Central memory CD8-positive, alpha-beta T cell (primary cell): Measurements from ENCODE around the gene MRPS2.
"Not testable (repeated sequence)": the region's sequence is repeated elsewhere in the genome, so short reads cannot be mapped to it uniquely, and the experiment has no call there.

Experiments
- ATAC-seq: fragments of 150-1000 bp; cut with Tn5 transposase; replicated peaks from 2 replicates; pipeline ENCODE4 v1.10.0; 2022; ENCODE audit warnings: mild to moderate bottlenecking, moderate FRiP score, moderate number of reproducible peaks; ENCODE audit not compliant: poor library complexity, severe bottlenecking; ENCODE audit errors: extremely low read depth
- DNase-seq, 2 donors: peaks; one replicate each; pipeline ENCODE4 v3.0.0; 2021; ENCODE audit warnings: low spot score in 2 of 2
- H3K27ac Mint-ChIP-seq: one replicate; pipeline ENCODE4 v1.8.0; 2022; ENCODE audit warnings: low read depth, mild to moderate bottlenecking, moderate library complexity, mixed read lengths
- H3K27me3 Mint-ChIP-seq: one replicate; pipeline ENCODE4 v1.8.0; 2022; ENCODE audit warnings: mixed read lengths
- H3K36me3 Mint-ChIP-seq: one replicate; pipeline ENCODE4 v1.8.0; 2022; ENCODE audit warnings: mild to moderate bottlenecking, moderate library complexity, mixed read lengths; ENCODE audit not compliant: insufficient read depth
- H3K4me1 Mint-ChIP-seq: one replicate; pipeline ENCODE4 v1.8.0; 2022; ENCODE audit warnings: mixed read lengths
- H3K4me3 Mint-ChIP-seq: one replicate; pipeline ENCODE4 v1.8.0; 2022; ENCODE audit warnings: mild to moderate bottlenecking, moderate library complexity, mixed read lengths
- H3K9me3 Mint-ChIP-seq: one replicate; pipeline ENCODE4 v1.8.0; 2022; ENCODE audit warnings: mixed read lengths

MRPS2 gene

GRCh38 chr9:135500525-135501260 lies at the start of gene MRPS2:
Gene MRPS2 (plus strand): TSS chr9:135500682. CDS start chr9:135500711, 29 bp downstream.
- H3K27me3 Mint-ChIP-seq = peaks cover 9% of the 10 kb centered on the region
- peak; percentile 91 for ATAC-seq
- no peaks in the 10 kb centered on the region for H3K9me3 Mint-ChIP-seq
- H3K4me1 Mint-ChIP-seq = peaks cover 29% of the 10 kb centered on the region
- peak within 1 kb of the TSS; percentile 91 for H3K4me3 Mint-ChIP-seq
- peak within 1 kb of the TSS; percentile 75 for H3K27ac Mint-ChIP-seq
- H3K36me3 Mint-ChIP-seq = peaks cover 18% of the 10 kb centered on the region
- DNase-seq = peak; percentile 69 to 72

- H3K36me3 Mint-ChIP-seq = no peaks in the 10 kb centered on the region
- DNase-seq (no peak), ATAC-seq (no peak)
- no peaks in the 10 kb centered on the region for H3K4me1 Mint-ChIP-seq
- no peak overlapping the region for H3K4me3 Mint-ChIP-seq
- H3K27ac Mint-ChIP-seq = no peak overlapping the region
- no peaks in the 10 kb centered on the region for H3K9me3 Mint-ChIP-seq
- peaks cover 21% of the 10 kb centered on the region for H3K27me3 Mint-ChIP-seq
Observed at GRCh38 chr9:135450956-135451355, 49.5 kb upstream of the MRPS2 start.

GRCh38 chr9:135451909-135452308 lies 48.6 kb upstream of the MRPS2 start:
- H3K4me3 Mint-ChIP-seq, ATAC-seq, H3K9me3 Mint-ChIP-seq, H3K36me3 Mint-ChIP-seq, DNase-seq, H3K4me1 Mint-ChIP-seq, H3K27ac Mint-ChIP-seq: not testable (repeated sequence)
- peaks cover 27% of the 10 kb centered on the region for H3K27me3 Mint-ChIP-seq

- Mint-ChIP-seq H3K36me3 (no peaks in the 10 kb centered on the region), H3K27me3 (peaks cover 39% of the 10 kb centered on the region), H3K9me3 (no peaks in the 10 kb centered on the region), H3K4me3 (no peak overlapping the region), H3K27ac (no peak overlapping the region), H3K4me1 (no peaks in the 10 kb centered on the region)
- ATAC-seq (no peak), DNase-seq (no peak)
Observed at GRCh38 chr9:135454737-135455136, 45.7 kb upstream of the MRPS2 start.

- no peak overlapping the region for H3K4me3 Mint-ChIP-seq
Observed at GRCh38 chr9:135455401-135456030, 45.0 kb upstream of the MRPS2 start.

GRCh38 chr9:135456436-135457104 lies 43.9 kb upstream of the MRPS2 start:
- Mint-ChIP-seq H3K4me1 (no peaks in the 10 kb centered on the region), H3K27ac (no peak overlapping the region), H3K27me3 (peaks cover 57% of the 10 kb centered on the region), H3K4me3 (no peak overlapping the region), H3K36me3 (no peaks in the 10 kb centered on the region), H3K9me3 (no peaks in the 10 kb centered on the region)
- DNase-seq = no peak
- no peak for ATAC-seq

More at GRCh38 chr9:135455401-135456030, 45.0 kb upstream of the MRPS2 start:
- H3K9me3 Mint-ChIP-seq = no peaks in the 10 kb centered on the region
- peaks cover 47% of the 10 kb centered on the region for H3K27me3 Mint-ChIP-seq
- DNase-seq (no peak), ATAC-seq (no peak)
- peak overlapping the region; percentile 44 for H3K27ac Mint-ChIP-seq
- H3K4me1 Mint-ChIP-seq = no peaks in the 10 kb centered on the region
- no peaks in the 10 kb centered on the region for H3K36me3 Mint-ChIP-seq

- H3K27me3 Mint-ChIP-seq = peaks cover 75% of the 10 kb centered on the region
- H3K4me3 Mint-ChIP-seq = not testable (repeated sequence)
Observed at GRCh38 chr9:135458478-135458877, 42.0 kb upstream of the MRPS2 start.

GRCh38 chr9:135461936-135462335 lies 38.5 kb upstream of the MRPS2 start:
- Mint-ChIP-seq H3K27ac (no peak overlapping the region), H3K4me1 (no peaks in the 10 kb centered on the region), H3K4me3 (no peak overlapping the region), H3K9me3 (no peaks in the 10 kb centered on the region), H3K27me3 (peaks cover 71% of the 10 kb centered on the region), H3K36me3 (no peaks in the 10 kb centered on the region)
- DNase-seq = no peak
- no peak for ATAC-seq

More at GRCh38 chr9:135458478-135458877, 42.0 kb upstream of the MRPS2 start:
- ATAC-seq, H3K9me3 Mint-ChIP-seq, H3K4me1 Mint-ChIP-seq, H3K27ac Mint-ChIP-seq, DNase-seq, H3K36me3 Mint-ChIP-seq: not testable (repeated sequence)

GRCh38 chr9:135463140-135463539 lies 37.3 kb upstream of the MRPS2 start:
- DNase-seq (no peak), ATAC-seq (no peak)
- H3K4me1 Mint-ChIP-seq = no peaks in the 10 kb centered on the region
- no peaks in the 10 kb centered on the region for H3K9me3 Mint-ChIP-seq
- no peaks in the 10 kb centered on the region for H3K36me3 Mint-ChIP-seq
- H3K27ac Mint-ChIP-seq = no peak overlapping the region
- no peak overlapping the region for H3K4me3 Mint-ChIP-seq
- peaks cover 83% of the 10 kb centered on the region for H3K27me3 Mint-ChIP-seq

GRCh38 chr9:135464181-135464580 lies 36.3 kb upstream of the MRPS2 start:
- no peak for DNase-seq
- Mint-ChIP-seq H3K27ac (no peak overlapping the region), H3K36me3 (peaks cover 3% of the 10 kb centered on the region), H3K4me1 (no peaks in the 10 kb centered on the region), H3K27me3 (peaks cover 82% of the 10 kb centered on the region), H3K4me3 (no peak overlapping the region), H3K9me3 (no peaks in the 10 kb centered on the region)
- no peak for ATAC-seq

GRCh38 chr9:135468854-135469521 lies 31.5 kb upstream of the MRPS2 start:
- H3K27me3 Mint-ChIP-seq = peaks cover 64% of the 10 kb centered on the region
- ATAC-seq = no peak
- no peaks in the 10 kb centered on the region for H3K4me1 Mint-ChIP-seq
- H3K4me3 Mint-ChIP-seq = peak overlapping the region; percentile 23
- H3K9me3 Mint-ChIP-seq = no peaks in the 10 kb centered on the region
- no peak overlapping the region for H3K27ac Mint-ChIP-seq
- no peak for DNase-seq
- peaks cover 3% of the 10 kb centered on the region for H3K36me3 Mint-ChIP-seq

- DNase-seq (no peak), ATAC-seq (no peak)
- Mint-ChIP-seq H3K9me3 (no peaks in the 10 kb centered on the region), H3K4me1 (peaks cover 5% of the 10 kb centered on the region), H3K4me3 (no peak overlapping the region), H3K27ac (no peak overlapping the region), H3K36me3 (peaks cover 3% of the 10 kb centered on the region), H3K27me3 (peaks cover 56% of the 10 kb centered on the region)
Observed at GRCh38 chr9:135471791-135472640, 28.5 kb upstream of the MRPS2 start.
